SK-N-DZ (cell line): Measurements from ENCODE around the gene GSS.

ENCODE experiments used
- DNase-seq: peaks from one replicate; pipeline ENCODE4 v3.0.0-alpha.2; 2015; ENCODE audit warnings: low spot score

The GSS gene

GRCh38 chr20:34978092-34978744 is 22.6 kb upstream of the GSS start:
- DNase-seq = no peak

GRCh38 chr20:34977365-34978091 is 21.9 kb upstream of the GSS start:
- no peak for DNase-seq

GRCh38 chr20:34976286-34976685 is 20.7 kb upstream of the GSS start:
- no peak for DNase-seq

GRCh38 chr20:34974246-34974645 is 18.6 kb upstream of the GSS start:
- DNase-seq = no peak

GRCh38 chr20:34971561-34972235 is 16.1 kb upstream of the GSS start:
- DNase-seq = no peak

GRCh38 chr20:34970846-34971560 is 15.4 kb upstream of the GSS start:
- no peak for DNase-seq

GRCh38 chr20:34970193-34970840 is 14.7 kb upstream of the GSS start:
- DNase-seq = no peak

- DNase-seq = no peak
Measured at GRCh38 chr20:34968042-34968775, 12.6 kb upstream of the GSS start.

GRCh38 chr20:34967421-34967820 is 11.8 kb upstream of the GSS start:
- no peak for DNase-seq

GRCh38 chr20:34965051-34965450 is 9.4 kb upstream of the GSS start:
- no peak for DNase-seq

GRCh38 chr20:34964486-34964885 is 8.9 kb upstream of the GSS start:
- DNase-seq = no peak

- no peak for DNase-seq
Measured at GRCh38 chr20:34956751-34957472, 1.3 kb upstream of the GSS start.

GRCh38 chr20:34956041-34956458 is 444 bp upstream of the GSS start:
- DNase-seq = no peak

GRCh38 chr20:34954904-34955230 is 739 bp downstream of the GSS start:
- DNase-seq = peak; percentile 68

- no peak for DNase-seq
Measured at GRCh38 chr20:34953960-34954359, 1.6 kb downstream of the GSS start.

GRCh38 chr20:34952671-34953070 is 2.9 kb downstream of the GSS start:
- DNase-seq = no peak

GRCh38 chr20:34951652-34952051 is 4.0 kb downstream of the GSS start:
- DNase-seq = no peak

GRCh38 chr20:34951252-34951651 is 4.4 kb downstream of the GSS start:
- DNase-seq = no peak

- no peak for DNase-seq
Measured at GRCh38 chr20:34949120-34949519, 6.5 kb downstream of the GSS start.

GRCh38 chr20:34948030-34948429 is 7.6 kb downstream of the GSS start:
- no peak for DNase-seq
